GM23338 (cell line): Measurements from ENCODE around the gene ETF1. TPM values are rescaled to one million over a fixed set of nuclear protein-coding genes. Genes with fewer than 3 reads are reported as not detected.

Source experiments
- ATAC-seq: fragments of 200-7000 bp; cut with Tn5 transposase; 3 replicates; pipeline ENCODE4 v1.9.1; 2020
- DNase-seq: peaks from one replicate; pipeline ENCODE4 v3.0.0-alpha.2; 2015; ENCODE audit warnings: low spot score
- H2AFZ ChIP-seq: fragments of 200-600 bp; sonication (generic); 2 replicates; pipeline ENCODE4 v1.8.0; 2016; ENCODE audit warnings: antibody characterized with exemption, mild to moderate bottlenecking, moderate library complexity
- H3F3A ChIP-seq: fragments of 200-600 bp; sonication (generic); replicated peaks from 2 replicates; pipeline ENCODE4 v1.8.0; 2017; ENCODE audit warnings: antibody characterized with exemption, mixed run types, low read depth
- H3K27ac ChIP-seq: fragments of 200-600 bp; sonication (generic); 2 replicates; pipeline ENCODE4 v1.6.1; 2016; ENCODE audit warnings: low read depth
- H3K27me3 ChIP-seq: fragments of 200-600 bp; sonication (generic); 2 replicates; pipeline ENCODE4 v1.8.0; 2016; ENCODE audit warnings: mild to moderate bottlenecking, mixed run types, moderate library complexity; ENCODE audit not compliant: insufficient read depth
- H3K36me3 ChIP-seq: fragments of 200-600 bp; sonication (generic); 2 replicates; pipeline ENCODE4 v1.8.0; 2016; ENCODE audit warnings: mild to moderate bottlenecking; ENCODE audit not compliant: insufficient read depth
- H3K4me1 ChIP-seq: fragments of 200-600 bp; sonication (generic); 2 replicates; pipeline ENCODE4 v1.8.0; 2016; ENCODE audit warnings: mild to moderate bottlenecking, moderate library complexity; ENCODE audit not compliant: insufficient read depth
- H3K4me2 ChIP-seq: fragments of 200-600 bp; sonication (generic); 2 replicates; pipeline ENCODE4 v1.7.1; 2017; ENCODE audit warnings: mixed run types
- H3K4me3 ChIP-seq: fragments of 200-600 bp; sonication (generic); 2 replicates; pipeline ENCODE4 v1.6.1; 2016; ENCODE audit warnings: mixed run types
- H3K79me2 ChIP-seq: fragments of 200-600 bp; sonication (generic); replicated peaks from 2 replicates; pipeline ENCODE4 v1.8.0; 2017; ENCODE audit warnings: mild to moderate bottlenecking; ENCODE audit not compliant: insufficient read depth
- H3K9me2 ChIP-seq: fragments of 200-600 bp; sonication (generic); 2 replicates; pipeline ENCODE4 v1.8.0; 2017; ENCODE audit not compliant: insufficient read depth
- H4K20me1 ChIP-seq: fragments of 200-600 bp; sonication (generic); replicated peaks from 2 replicates; pipeline ENCODE4 v1.8.0; 2017; ENCODE audit warnings: mild to moderate bottlenecking; ENCODE audit not compliant: insufficient read depth
- H3K27ac Mint-ChIP-seq: 2 replicates; pipeline ENCODE4 v1.8.0; 2020; ENCODE audit warnings: inconsistent platforms, mild to moderate bottlenecking, moderate library complexity, mixed read lengths
- H3K27me3 Mint-ChIP-seq: 3 replicates; pipeline ENCODE4 v1.8.0; 2022; ENCODE audit warnings: low read depth, mild to moderate bottlenecking, moderate library complexity, mixed read lengths, inconsistent platforms; ENCODE audit not compliant: insufficient read depth, poor library complexity
- H3K36me3 Mint-ChIP-seq: 3 replicates; pipeline ENCODE4 v1.8.0; 2021; ENCODE audit warnings: low read depth, mild to moderate bottlenecking, inconsistent platforms, moderate library complexity, mixed read lengths
- H3K4me1 Mint-ChIP-seq: 3 replicates; pipeline ENCODE4 v1.8.0; 2020; ENCODE audit warnings: mild to moderate bottlenecking, inconsistent platforms, mixed read lengths
- H3K4me3 Mint-ChIP-seq: 3 replicates; pipeline ENCODE4 v1.8.0; 2021; ENCODE audit warnings: moderate library complexity, mild to moderate bottlenecking, inconsistent platforms, mixed read lengths
- H3K9me3 Mint-ChIP-seq: 3 replicates; pipeline ENCODE4 v1.8.0; 2020; ENCODE audit warnings: moderate library complexity, mild to moderate bottlenecking, inconsistent platforms, mixed read lengths
- CREB1 ChIP-seq: fragments of 250-450 bp; sonication (Bioruptor Pico); IDR thresholded peaks from 2 replicates; pipeline ENCODE4 v1.5.0; 2020; ENCODE audit warnings: low read depth, mild to moderate bottlenecking, moderate library complexity
- EZH2 ChIP-seq: fragments of 200-600 bp; sonication (generic); IDR thresholded peaks from one replicate; pipeline ENCODE4 v1.8.0; 2017; ENCODE audit warnings: antibody characterized with exemption, mild to moderate bottlenecking, low read depth; ENCODE audit not compliant: unreplicated experiment
- EZH2phosphoT487 ChIP-seq: fragments of 200-600 bp; sonication (generic); IDR thresholded peaks from one replicate; pipeline ENCODE4 v1.8.1; 2018; ENCODE audit warnings: antibody characterized with exemption; ENCODE audit not compliant: unreplicated experiment
- JUNB ChIP-seq: IDR thresholded peaks from one replicate; pipeline ENCODE4 v1.6.1; 2016; ENCODE audit warnings: antibody characterized with exemption; ENCODE audit not compliant: unreplicated experiment
- NANOG ChIP-seq: IDR thresholded peaks from 2 replicates; pipeline ENCODE4 v1.6.1; 2016; ENCODE audit warnings: antibody characterized with exemption, borderline replicate concordance
- POLR2AphosphoS5 ChIP-seq: IDR thresholded peaks from 2 replicates; pipeline ENCODE4 v1.6.1; 2016; ENCODE audit warnings: antibody characterized with exemption, low read depth
- STAT1 ChIP-seq: IDR thresholded peaks from one replicate; pipeline ENCODE4 v1.6.1; 2016; ENCODE audit warnings: antibody characterized with exemption; ENCODE audit not compliant: unreplicated experiment
- ZNF114 ChIP-seq: fragments of 250-450 bp; sonication (Bioruptor Pico); IDR thresholded peaks from 2 replicates; pipeline ENCODE4 v1.5.0; 2020; ENCODE audit warnings: mild to moderate bottlenecking, moderate library complexity
- ZNF331 ChIP-seq: fragments of 250-450 bp; sonication (Bioruptor Pico); IDR thresholded peaks from 2 replicates; pipeline ENCODE4 v1.5.0; 2020; ENCODE audit warnings: low read depth, mild to moderate bottlenecking, moderate library complexity
- polyA plus RNA-seq: library from polyadenylated mRNA; unstranded; fragments of >200 nt; fragmentation: Nextera tagmentation; extraction: Ambion mirVana; gene quantifications from 2 replicates; pipeline ENCODE4 v1.2.1, GENCODE V29; 2016
- total RNA-seq: library from RNA; depleted of rRNA; stranded (reverse); fragments of >200 nt; shearing (Covaris generic); gene quantifications from 2 replicates; pipeline ENCODE4 v1.2.3, GENCODE V29; 2014
- TF ChIP-seq, protein P1 (sequence below): IDR thresholded peaks from 2 replicates; pipeline ENCODE4 v1.6.1; 2016; ENCODE audit warnings: antibody characterized with exemption
- TF ChIP-seq, protein P2 (sequence below), 2 experiments: fragments of 200-600 bp in 1 of 2; sonication (generic) in 1 of 2; conservative IDR thresholded peaks; 2 replicates each; pipeline versions ENCODE4 v1.5.1 to v1.6.1; 2016 to 2017; ENCODE audit warnings: antibody characterized with exemption in 2 of 2, low read depth in 2 of 2, mild to moderate bottlenecking in 2 of 2, moderate library complexity in 1 of 2
- TF ChIP-seq, protein P3 (sequence below): IDR thresholded peaks from one replicate; pipeline ENCODE4 v1.6.1; 2018; ENCODE audit warnings: antibody characterized with exemption; ENCODE audit not compliant: unreplicated experiment

ETF1 gene
- total and polyA plus RNA-seq, 2 experiments from 2014 or later, result 68.9 to 136 TPM

DNA sequence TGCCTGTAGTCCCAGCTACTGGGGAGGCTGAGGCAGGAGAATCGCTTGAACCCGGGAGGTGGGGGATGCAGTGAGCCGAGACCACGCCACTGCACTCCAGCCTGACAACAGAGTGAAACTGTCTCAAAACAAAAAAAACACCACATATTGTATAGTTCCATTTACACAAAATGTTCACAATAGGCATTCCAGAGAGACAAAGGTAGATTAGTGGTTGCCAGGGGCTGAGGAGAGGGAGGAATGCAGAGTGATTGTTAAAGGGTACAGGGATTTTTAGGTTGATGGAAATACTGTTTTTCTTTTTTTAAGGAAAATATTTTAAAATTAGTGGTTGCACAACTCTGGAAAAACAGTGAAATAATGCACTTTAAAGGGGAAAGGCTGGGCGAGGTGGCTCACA is 19.6 kb downstream of the ETF1 start:
- no peaks in the 10 kb centered on the region for H3K27me3 ChIP-seq
- no peak overlapping the region for H3K4me2 ChIP-seq
- peaks cover 1% of the 10 kb centered on the region for H3K27me3 Mint-ChIP-seq
- H4K20me1 ChIP-seq, result peaks cover 82% of the 10 kb centered on the region
- no peaks in the 10 kb centered on the region for H3K9me3 Mint-ChIP-seq
- H2AFZ ChIP-seq, result no peak overlapping the region
- H3K27ac Mint-ChIP-seq, result no peak overlapping the region; the same call in 1 of the 2 replicates
- peaks cover 13% of the 10 kb centered on the region; the same call in 2 of the 3 replicates for H3K4me1 Mint-ChIP-seq
- peaks cover 99% of the 10 kb centered on the region for H3K79me2 ChIP-seq
- H3K4me3 Mint-ChIP-seq, result no peak overlapping the region
- no peaks in the 10 kb centered on the region; the same call in 1 of the 2 replicates for H3K4me1 ChIP-seq
- 0 out of 2 replicates have a peak, but pooled peaks cover 3% of the 10 kb centered on the region for H3F3A ChIP-seq
- H3K36me3 Mint-ChIP-seq, result peaks cover 26% of the 10 kb centered on the region
- no peak for TF ChIP-seq CREB1 (CRISPR knock-in tag)
- TF ChIP-seq, protein P1, sequence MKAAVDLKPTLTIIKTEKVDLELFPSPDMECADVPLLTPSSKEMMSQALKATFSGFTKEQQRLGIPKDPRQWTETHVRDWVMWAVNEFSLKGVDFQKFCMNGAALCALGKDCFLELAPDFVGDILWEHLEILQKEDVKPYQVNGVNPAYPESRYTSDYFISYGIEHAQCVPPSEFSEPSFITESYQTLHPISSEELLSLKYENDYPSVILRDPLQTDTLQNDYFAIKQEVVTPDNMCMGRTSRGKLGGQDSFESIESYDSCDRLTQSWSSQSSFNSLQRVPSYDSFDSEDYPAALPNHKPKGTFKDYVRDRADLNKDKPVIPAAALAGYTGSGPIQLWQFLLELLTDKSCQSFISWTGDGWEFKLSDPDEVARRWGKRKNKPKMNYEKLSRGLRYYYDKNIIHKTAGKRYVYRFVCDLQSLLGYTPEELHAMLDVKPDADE, result no peak
- no peak for TF ChIP-seq STAT1
- TF ChIP-seq ZNF331 (CRISPR knock-in tag), result no peak
- H3K9me2 ChIP-seq, result no peaks in the 10 kb centered on the region
- ATAC-seq (no peak; the same call in 2 of the 3 replicates), DNase-seq (no peak)
- peak overlapping the region; percentile 70; the same call in 1 of the 2 replicates for H3K27ac ChIP-seq
- peaks cover 2% of the 10 kb centered on the region; the same call in 1 of the 2 replicates for H3K36me3 ChIP-seq
- H3K4me3 ChIP-seq, result no peak overlapping the region

DNA sequence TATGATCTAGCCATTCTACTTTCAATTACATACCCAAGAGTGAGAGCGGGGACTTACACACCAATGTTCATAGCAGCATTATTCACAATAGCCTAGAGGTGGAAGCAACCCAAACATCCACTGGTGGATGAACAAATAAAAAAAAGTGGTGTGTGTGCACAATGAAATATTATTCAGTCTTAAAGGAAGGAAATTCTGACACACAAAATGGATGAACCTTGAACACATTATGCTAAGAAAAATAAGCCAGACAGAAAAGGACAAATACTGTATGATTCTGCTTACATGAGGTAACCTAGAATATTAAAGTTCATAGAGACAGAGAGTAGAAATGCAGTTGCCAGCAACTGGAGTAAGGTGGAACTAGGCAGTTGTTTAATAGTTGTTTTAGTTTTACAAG is 22.1 kb downstream of the ETF1 start:
- 0 out of 2 replicates have a peak, but pooled peaks cover 3% of the 10 kb centered on the region for H3F3A ChIP-seq
- no peaks in the 10 kb centered on the region for H3K4me1 ChIP-seq
- no peaks in the 10 kb centered on the region for H3K9me2 ChIP-seq
- Mint-ChIP-seq H3K4me1 (peaks cover 9% of the 10 kb centered on the region; the same call in 2 of the 3 replicates), H3K36me3 (peaks cover 42% of the 10 kb centered on the region), H3K4me3 (no peak overlapping the region), H3K27me3 (peaks cover 1% of the 10 kb centered on the region), H3K27ac (no peak overlapping the region), H3K9me3 (no peaks in the 10 kb centered on the region)
- H3K27ac ChIP-seq, result peak overlapping the region; percentile 51
- peaks cover 89% of the 10 kb centered on the region for H3K79me2 ChIP-seq
- H2AFZ ChIP-seq, result no peak overlapping the region
- ATAC-seq (no peak), DNase-seq (no peak)
- H4K20me1 ChIP-seq, result peaks cover 80% of the 10 kb centered on the region
- no peak for TF ChIP-seq ZNF331 (CRISPR knock-in tag)
- TF ChIP-seq EZH2, result no peak
- TF ChIP-seq, protein P2, sequence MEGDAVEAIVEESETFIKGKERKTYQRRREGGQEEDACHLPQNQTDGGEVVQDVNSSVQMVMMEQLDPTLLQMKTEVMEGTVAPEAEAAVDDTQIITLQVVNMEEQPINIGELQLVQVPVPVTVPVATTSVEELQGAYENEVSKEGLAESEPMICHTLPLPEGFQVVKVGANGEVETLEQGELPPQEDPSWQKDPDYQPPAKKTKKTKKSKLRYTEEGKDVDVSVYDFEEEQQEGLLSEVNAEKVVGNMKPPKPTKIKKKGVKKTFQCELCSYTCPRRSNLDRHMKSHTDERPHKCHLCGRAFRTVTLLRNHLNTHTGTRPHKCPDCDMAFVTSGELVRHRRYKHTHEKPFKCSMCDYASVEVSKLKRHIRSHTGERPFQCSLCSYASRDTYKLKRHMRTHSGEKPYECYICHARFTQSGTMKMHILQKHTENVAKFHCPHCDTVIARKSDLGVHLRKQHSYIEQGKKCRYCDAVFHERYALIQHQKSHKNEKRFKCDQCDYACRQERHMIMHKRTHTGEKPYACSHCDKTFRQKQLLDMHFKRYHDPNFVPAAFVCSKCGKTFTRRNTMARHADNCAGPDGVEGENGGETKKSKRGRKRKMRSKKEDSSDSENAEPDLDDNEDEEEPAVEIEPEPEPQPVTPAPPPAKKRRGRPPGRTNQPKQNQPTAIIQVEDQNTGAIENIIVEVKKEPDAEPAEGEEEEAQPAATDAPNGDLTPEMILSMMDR (conservative IDR thresholded peaks at IDR 0.05; ENCODE audit: low read depth in 2 of 2), result no peak
- no peak for TF ChIP-seq EZH2phosphoT487
- no peak for TF ChIP-seq ZNF114 (CRISPR knock-in tag)
- TF ChIP-seq POLR2AphosphoS5, result no peak
- TF ChIP-seq, protein P3, sequence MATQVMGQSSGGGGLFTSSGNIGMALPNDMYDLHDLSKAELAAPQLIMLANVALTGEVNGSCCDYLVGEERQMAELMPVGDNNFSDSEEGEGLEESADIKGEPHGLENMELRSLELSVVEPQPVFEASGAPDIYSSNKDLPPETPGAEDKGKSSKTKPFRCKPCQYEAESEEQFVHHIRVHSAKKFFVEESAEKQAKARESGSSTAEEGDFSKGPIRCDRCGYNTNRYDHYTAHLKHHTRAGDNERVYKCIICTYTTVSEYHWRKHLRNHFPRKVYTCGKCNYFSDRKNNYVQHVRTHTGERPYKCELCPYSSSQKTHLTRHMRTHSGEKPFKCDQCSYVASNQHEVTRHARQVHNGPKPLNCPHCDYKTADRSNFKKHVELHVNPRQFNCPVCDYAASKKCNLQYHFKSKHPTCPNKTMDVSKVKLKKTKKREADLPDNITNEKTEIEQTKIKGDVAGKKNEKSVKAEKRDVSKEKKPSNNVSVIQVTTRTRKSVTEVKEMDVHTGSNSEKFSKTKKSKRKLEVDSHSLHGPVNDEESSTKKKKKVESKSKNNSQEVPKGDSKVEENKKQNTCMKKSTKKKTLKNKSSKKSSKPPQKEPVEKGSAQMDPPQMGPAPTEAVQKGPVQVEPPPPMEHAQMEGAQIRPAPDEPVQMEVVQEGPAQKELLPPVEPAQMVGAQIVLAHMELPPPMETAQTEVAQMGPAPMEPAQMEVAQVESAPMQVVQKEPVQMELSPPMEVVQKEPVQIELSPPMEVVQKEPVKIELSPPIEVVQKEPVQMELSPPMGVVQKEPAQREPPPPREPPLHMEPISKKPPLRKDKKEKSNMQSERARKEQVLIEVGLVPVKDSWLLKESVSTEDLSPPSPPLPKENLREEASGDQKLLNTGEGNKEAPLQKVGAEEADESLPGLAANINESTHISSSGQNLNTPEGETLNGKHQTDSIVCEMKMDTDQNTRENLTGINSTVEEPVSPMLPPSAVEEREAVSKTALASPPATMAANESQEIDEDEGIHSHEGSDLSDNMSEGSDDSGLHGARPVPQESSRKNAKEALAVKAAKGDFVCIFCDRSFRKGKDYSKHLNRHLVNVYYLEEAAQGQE, result no peak
- no peak for TF ChIP-seq JUNB
- TF ChIP-seq NANOG, result no peak
- H3K4me2 ChIP-seq, result no peak overlapping the region
- H3K36me3 ChIP-seq, result peaks cover 25% of the 10 kb centered on the region
- no peaks in the 10 kb centered on the region for H3K27me3 ChIP-seq
- H3K4me3 ChIP-seq, result no peak overlapping the region
